ENCODE results near the gene IGFLR1. TPM values are rescaled to one million over a fixed set of nuclear protein-coding genes. Genes with fewer than 3 reads are reported as not detected.

IGFLR1 gene
- total and polyA plus RNA-seq, 8 donors = 3.6 to 36.8 (median 9.4) TPM

DNA sequence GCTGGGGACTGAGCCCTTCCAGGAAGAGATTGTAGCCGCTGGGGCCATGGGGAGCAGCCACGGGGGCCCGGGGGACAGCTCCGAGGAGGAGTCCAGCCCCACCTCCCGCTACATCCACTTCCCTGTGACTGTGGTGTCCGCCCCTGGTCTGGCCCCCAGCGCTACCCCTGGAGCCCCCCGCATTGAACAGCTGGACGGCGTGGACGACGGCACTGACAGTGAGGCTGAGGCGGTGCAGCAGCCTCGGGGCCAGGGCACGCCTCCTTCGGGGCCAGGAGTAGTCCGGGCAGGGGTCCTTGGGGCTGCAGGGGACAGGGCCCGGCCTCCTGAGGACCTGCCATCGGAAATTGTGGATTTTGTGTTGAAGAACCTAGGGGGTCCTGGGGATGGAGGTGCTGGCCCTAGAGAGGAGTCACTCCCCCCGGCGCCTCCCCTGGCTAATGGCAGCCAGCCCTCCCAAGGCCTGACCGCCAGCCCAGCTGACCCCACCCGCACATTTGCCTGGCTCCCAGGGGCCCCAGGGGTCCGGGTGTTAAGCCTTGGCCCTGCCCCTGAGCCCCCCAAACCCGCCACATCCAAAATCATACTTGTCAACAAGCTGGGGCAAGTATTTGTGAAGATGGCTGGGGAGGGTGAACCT lies 9.6 kb downstream of the IGFLR1 start:
- Histone ChIP-seq H3K27me3 (no peaks in the 10 kb centered on the region), H3K27ac (no peak overlapping the region), H3K4me3 (no peak overlapping the region), H3K36me3 (peaks cover 75 to 100% (median 100%) of the 10 kb centered on the region in 4 donors), H3K4me1 (no peaks in the 10 kb centered on the region), H3K9me3 (no peaks in the 10 kb centered on the region)
- 90 to 94% (median 93%) methylated on average over 10 to 25 of the region's 25 CpGs for WGBS, 5 donors
- TF ChIP-seq POLR2AphosphoS5 (IDR thresholded peaks at IDR 0.05) (no peak), EP300 (IDR thresholded peaks at IDR 0.05) (no peak), POLR2A (IDR thresholded peaks at IDR 0.05) (no peak)
- TF ChIP-seq, protein P1, sequence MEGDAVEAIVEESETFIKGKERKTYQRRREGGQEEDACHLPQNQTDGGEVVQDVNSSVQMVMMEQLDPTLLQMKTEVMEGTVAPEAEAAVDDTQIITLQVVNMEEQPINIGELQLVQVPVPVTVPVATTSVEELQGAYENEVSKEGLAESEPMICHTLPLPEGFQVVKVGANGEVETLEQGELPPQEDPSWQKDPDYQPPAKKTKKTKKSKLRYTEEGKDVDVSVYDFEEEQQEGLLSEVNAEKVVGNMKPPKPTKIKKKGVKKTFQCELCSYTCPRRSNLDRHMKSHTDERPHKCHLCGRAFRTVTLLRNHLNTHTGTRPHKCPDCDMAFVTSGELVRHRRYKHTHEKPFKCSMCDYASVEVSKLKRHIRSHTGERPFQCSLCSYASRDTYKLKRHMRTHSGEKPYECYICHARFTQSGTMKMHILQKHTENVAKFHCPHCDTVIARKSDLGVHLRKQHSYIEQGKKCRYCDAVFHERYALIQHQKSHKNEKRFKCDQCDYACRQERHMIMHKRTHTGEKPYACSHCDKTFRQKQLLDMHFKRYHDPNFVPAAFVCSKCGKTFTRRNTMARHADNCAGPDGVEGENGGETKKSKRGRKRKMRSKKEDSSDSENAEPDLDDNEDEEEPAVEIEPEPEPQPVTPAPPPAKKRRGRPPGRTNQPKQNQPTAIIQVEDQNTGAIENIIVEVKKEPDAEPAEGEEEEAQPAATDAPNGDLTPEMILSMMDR (IDR thresholded peaks at IDR 0.05) = no peak
- intact Hi-C loops (cut with DNase I; ENCODE audit: low total_unique reads) = no loop called here
- DNase-seq = no peak

DNA sequence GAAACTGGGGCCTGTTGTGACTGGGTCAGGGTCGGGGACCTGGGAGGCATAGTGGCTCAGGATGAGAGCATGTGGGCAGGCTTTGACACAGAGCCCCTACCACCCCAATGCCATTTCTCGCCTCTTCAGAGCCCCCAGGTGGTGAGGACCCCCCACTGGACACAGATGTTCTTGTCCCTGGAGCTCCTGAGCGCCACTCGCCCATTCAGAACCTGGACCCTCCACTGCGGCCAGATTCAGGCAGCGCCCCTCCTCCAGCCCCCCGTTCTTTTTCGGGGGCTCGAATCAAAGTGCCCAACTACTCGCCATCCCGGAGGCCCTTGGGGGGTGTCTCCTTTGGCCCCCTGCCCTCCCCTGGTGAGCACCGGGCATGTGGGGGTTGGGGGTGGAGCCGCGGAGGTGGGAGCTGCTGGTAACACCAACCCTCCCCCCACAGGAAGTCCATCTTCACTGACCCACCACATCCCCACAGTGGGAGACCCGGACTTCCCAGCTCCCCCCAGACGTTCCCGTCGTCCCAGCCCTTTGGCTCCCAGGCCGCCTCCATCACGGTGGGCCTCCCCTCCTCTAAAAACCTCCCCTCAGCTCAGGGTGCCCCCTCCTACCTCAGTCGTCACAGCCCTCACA lies 10.4 kb downstream of the IGFLR1 start:
- intact Hi-C loops (cut with DNase I; ENCODE audit: low total_unique reads) = no loop called here
- Histone ChIP-seq H3K36me3 (peaks cover 77 to 100% (median 100%) of the 10 kb centered on the region in 4 donors), H3K4me1 (no peaks in the 10 kb centered on the region), H3K9me3 (no peaks in the 10 kb centered on the region), H3K27ac (no peak overlapping the region), H3K27me3 (no peaks in the 10 kb centered on the region), H3K4me3 (no peak overlapping the region)
- no peak for TF ChIP-seq EP300 (IDR thresholded peaks at IDR 0.05)
- TF ChIP-seq POLR2AphosphoS5 (IDR thresholded peaks at IDR 0.05) = no peak
- WGBS, 5 donors = 85 to 92% (median 89%) methylated on average over 21 of the region's 21 CpGs
- DNase-seq = no peak

DNA sequence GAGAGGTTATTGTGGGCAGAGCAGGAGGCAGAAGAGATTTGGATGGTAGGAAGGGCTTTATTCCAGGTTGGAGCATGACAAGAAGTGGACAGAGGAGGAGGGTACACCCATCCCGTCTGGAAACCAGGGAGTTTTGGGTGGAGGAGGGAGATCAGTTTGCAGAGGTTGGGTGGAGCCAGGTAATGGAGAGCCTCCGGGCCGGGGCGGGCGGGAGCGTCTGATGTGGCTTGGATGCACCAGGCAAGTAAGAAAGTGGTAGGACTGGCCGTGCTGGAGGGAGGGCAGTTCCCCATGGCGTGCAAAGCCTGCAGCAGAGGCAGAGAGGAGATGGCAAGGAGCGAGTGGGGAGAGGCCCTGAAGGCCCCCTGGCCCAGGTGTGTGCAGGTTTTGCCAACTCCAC lies 10.9 kb downstream of the IGFLR1 start:
- H3K27ac ChIP-seq = no peak overlapping the region
- intact Hi-C loops (cut with DNase I; ENCODE audit: low total_unique reads) = no loop called here
- H3K27me3 ChIP-seq = no peaks in the 10 kb centered on the region
- H3K9me3 ChIP-seq = no peaks in the 10 kb centered on the region
- DNase-seq = no peak
- TF ChIP-seq, protein P1 (IDR thresholded peaks at IDR 0.05) = no peak
- TF ChIP-seq EP300 (IDR thresholded peaks at IDR 0.05) = no peak
- no peak for TF ChIP-seq POLR2A (IDR thresholded peaks at IDR 0.05)
- TF ChIP-seq POLR2AphosphoS5 (IDR thresholded peaks at IDR 0.05) = no peak
- H3K4me3 ChIP-seq = no peak overlapping the region
- peaks cover 77 to 100% (median 100%) of the 10 kb centered on the region in 4 donors for H3K36me3 ChIP-seq
- 56 to 72% (median 63%) methylated on average over 9 of the region's 9 CpGs for WGBS, 5 donors
- no peaks in the 10 kb centered on the region for H3K4me1 ChIP-seq

DNA sequence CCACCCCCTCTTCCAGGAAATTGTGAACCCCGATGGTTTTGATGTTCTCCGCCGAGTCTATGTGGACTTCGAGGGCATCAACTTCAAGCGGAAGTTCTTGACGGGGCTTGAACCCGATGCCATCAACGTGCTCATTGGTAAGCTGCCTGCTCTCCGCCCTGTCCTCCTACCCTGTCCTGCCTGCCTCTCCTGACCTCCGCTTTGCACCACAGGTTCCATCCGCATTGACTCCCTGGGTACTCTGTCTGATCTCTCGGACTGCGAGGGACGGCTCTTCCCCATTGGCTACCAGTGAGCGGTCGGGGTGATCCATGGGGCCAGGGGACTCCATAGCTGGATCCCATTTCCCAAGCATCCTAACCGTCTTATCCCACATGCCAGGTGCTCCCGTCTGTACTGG lies 11.9 kb downstream of the IGFLR1 start:
- H3K9me3 ChIP-seq = no peaks in the 10 kb centered on the region
- peaks cover 81 to 100% (median 100%) of the 10 kb centered on the region in 4 donors for H3K36me3 ChIP-seq
- no peak for TF ChIP-seq EP300 (IDR thresholded peaks at IDR 0.05)
- TF ChIP-seq, protein P1 (IDR thresholded peaks at IDR 0.05) = no peak
- TF ChIP-seq POLR2A (IDR thresholded peaks at IDR 0.05) = no peak
- TF ChIP-seq POLR2AphosphoS5 (IDR thresholded peaks at IDR 0.05) = no peak
- no peak overlapping the region for H3K4me3 ChIP-seq
- no peaks in the 10 kb centered on the region for H3K4me1 ChIP-seq
- WGBS, 5 donors = 92 to 95% (median 93%) methylated on average over 18 of the region's 18 CpGs
- no peaks in the 10 kb centered on the region for H3K27me3 ChIP-seq
- intact Hi-C loops (cut with DNase I; ENCODE audit: low total_unique reads) = no loop called here
- DNase-seq = no peak
- H3K27ac ChIP-seq = no peak overlapping the region

DNA sequence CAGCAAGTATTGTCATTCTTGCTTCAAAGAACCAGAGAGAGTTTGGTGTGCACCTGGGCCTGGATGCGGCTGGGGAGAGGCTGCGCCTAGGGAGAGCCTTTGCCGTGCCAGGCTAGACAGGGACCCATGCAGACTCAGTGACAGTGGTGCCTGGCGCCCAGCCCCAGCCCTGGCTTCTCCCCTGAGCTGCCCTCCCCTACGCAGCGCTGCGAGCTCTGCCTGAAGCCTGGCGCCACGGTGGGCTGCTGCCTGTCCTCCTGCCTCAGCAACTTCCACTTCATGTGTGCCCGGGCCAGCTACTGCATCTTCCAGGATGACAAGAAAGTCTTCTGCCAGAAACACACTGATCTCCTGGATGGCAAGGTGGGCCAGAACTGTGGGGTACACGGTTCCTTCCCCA lies 12.5 kb downstream of the IGFLR1 start:
- no peaks in the 10 kb centered on the region for H3K9me3 ChIP-seq
- DNase-seq = no peak
- H3K36me3 ChIP-seq = peaks cover 86 to 100% (median 100%) of the 10 kb centered on the region in 4 donors
- intact Hi-C loops (cut with DNase I; ENCODE audit: low total_unique reads) = no loop called here
- no peaks in the 10 kb centered on the region for H3K4me1 ChIP-seq
- no peak overlapping the region for H3K27ac ChIP-seq
- H3K4me3 ChIP-seq = no peak overlapping the region
- H3K27me3 ChIP-seq = no peaks in the 10 kb centered on the region
- no peak for TF ChIP-seq POLR2A (IDR thresholded peaks at IDR 0.05)
- no peak for TF ChIP-seq POLR2AphosphoS5 (IDR thresholded peaks at IDR 0.05)
- TF ChIP-seq, protein P1 (IDR thresholded peaks at IDR 0.05) = no peak
- no peak for TF ChIP-seq EP300 (IDR thresholded peaks at IDR 0.05)
- WGBS, 5 donors = 88 to 96% (median 94%) methylated on average over 8 to 11 of the region's 11 CpGs
